HG03469 (cell line): ENCODE data around the gene FAM72B.
"Not testable (repeated sequence)": the region's sequence is repeated elsewhere in the genome, so short reads cannot be mapped to it uniquely, and the experiment has no call there.

Experiments
- ATAC-seq: cut with Tn5 transposase; IDR thresholded peaks from one replicate; pipeline ENCODE4 v1.9.1; 2021; ENCODE audit warnings: mild to moderate bottlenecking, moderate library complexity, moderate number of reproducible peaks; ENCODE audit not compliant: unreplicated experiment

FAM72B gene

DNA sequence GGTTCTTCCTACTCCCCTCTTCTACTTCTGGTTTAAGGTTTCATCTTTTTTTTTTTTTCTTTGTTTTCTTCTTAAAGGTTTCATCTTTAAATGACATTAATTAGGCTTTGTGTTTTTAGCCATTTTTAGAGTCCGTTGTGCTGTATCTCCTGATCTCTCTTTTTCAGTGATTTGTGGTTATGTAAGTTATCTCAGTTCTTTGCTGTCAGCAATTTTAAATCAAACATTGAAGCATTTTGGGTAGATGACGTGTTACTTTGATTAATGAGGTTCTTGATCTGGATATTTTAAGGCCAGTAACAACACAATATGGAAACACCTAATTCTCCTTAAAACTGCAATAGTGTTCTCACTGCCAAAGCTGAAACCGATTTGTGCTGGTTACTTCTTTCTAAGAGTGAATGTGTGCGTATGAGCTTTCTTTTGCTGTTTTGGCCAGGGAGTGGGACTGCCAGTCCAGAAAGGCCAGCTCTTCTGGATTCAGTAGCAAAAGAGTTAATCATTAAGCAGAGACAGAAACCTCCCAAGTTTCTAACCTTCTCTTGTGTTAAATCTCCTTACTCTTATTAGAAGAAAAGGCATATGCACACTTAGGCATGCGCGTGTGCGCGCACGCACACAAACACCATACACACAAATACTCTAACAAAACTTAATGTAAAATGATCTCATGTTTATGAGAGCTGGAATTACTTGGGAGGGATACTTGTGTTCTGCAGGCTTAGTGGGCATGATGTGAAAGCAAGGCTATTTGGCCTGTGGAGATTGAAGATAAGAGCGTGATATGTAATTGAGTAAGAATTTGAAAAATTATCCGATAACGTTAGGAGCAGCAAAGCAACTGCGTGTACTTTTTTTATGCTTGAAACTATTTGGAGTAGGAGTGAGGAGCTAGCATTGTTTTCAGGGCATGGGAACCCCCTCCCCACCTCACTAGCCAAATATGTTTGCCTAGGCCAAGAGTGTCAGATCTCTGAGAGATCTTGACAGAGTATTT, 17.1 kb upstream of the FAM72B start:
- ATAC-seq: not testable (repeated sequence)

DNA sequence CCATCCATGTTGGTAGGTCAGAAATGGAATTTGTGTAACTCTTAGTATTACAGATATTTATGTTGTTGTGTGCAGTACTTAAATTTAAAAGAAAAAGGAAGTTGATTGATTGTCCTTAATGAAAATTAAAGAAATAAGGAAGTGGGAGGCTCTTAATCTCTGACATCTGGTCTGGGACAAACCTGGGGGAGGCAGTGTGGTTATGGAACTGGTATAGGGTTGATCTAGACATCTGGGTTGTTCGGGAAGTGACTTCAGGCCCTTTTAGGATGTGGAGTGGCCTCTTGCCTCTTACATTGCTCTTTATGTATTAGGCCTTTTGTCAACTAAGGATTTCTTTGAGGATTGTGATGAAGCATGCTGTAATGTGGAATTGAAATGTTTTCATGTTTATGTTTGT, 16.1 kb upstream of the FAM72B start:
- not testable (repeated sequence) for ATAC-seq

DNA sequence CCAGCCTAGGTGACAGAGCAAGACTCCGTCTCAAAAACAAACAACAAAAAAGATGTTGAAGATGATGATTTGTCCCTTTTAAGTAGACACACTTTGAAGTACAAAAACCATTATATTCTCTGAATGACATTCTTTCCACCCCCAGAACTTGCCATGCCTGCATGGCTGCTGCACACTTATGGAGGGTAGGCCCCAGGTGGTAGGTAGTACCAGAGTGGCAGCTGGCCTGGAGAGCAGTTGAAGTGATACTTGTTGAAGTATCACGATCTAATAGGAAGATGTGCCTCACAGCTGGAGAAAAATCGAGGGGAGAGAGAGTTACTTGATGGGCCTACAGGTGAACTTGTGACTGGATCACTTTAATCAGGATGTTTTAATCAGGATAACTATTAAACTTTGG, 15.6 kb upstream of the FAM72B start:
- not testable (repeated sequence) for ATAC-seq

DNA sequence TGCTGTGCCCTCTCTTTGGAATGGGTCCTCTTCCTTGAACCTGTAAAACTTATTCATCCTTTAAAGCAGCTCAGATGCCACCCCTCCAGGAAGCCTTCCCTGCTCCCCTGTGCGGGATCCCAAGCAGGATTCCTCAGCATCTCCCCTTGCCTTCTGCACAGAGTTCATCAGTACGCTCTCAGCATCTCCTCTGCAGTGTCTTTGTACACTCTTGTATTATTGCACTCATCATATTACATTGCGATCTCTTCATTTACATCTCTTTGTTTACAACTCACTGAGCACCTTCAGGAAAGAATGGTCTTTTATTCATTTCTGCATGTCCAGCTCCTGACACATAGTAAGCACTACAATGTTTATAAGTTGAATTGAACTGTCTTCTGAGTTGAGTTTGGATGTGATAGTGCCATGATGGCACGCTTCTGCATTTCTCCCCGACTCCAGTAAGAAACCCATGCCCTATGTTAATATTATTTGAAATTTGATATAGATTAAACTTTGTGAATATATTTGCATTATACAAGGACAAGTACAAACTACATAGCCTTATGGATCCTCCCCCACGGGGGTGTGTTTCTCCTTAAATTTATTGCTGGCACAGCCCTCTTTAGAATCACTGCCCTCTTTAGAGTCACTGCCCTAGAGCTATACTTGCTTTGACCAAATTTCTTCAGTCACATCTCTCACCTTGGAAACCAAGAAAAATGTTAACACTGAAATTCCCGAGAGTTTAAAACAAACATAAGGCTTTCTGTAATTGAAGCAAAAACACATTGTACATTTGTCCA, 13.1 kb upstream of the FAM72B start:
- not testable (repeated sequence) for ATAC-seq

DNA sequence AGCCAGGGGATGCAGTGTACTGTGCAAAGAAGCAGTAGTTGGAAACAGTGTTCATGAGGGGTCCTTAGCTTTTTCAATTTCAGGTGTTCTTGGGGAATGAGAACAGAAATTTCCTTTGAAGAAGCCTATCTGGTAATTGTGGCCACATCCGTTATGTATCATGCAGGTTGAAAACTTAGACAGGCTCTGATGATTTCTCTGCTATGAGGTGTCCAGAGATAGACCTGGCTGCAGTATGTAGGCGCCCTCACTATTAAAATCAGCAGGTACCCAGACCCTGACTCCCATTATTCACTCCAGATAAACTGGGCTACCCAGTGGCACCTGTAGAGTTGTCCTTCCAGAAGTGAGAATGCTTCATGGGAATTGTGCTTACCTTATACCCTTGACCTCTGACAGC, 8.4 kb upstream of the FAM72B start:
- ATAC-seq: not testable (repeated sequence)

DNA sequence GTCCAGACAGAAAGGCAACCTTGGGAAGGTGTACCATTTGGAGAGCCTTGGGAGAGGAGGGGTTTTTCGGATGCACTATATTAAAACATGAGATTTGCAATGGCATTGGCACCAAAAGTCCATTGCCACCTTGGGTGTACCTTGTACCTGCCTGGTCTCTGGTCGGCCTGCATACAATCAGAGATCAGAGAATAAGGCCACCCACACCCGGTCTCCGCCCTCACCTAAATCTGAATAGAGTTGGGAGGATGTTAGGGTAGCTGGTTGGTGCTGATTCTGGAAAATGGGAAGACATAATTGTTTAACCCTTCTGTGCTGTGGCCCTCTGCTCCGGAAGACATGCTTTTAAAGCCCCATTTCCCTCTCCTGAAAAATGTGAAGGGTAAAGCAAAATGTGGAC, 3.8 kb upstream of the FAM72B start:
- not testable (repeated sequence) for ATAC-seq

DNA sequence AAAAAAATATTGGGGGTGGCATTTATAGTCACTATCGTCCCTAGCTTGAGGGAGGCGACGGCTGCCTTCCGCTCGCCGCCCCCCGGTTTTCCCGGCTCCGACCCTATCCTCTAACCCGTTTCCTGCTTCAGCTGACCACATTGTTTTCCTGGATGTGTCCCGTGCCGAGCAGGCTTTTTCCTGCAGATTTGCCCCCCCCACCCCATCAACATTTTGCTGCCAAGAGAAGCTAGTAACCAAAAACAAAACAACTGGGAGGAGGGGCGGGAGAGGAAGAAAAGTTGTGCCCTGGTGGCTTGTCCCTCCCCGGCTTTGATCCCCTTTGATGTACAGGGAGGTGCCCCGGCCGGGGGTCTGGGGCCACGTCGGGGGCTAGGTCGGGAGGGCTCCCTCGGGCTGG, 2.1 kb upstream of the FAM72B start:
- not testable (repeated sequence) for ATAC-seq

DNA sequence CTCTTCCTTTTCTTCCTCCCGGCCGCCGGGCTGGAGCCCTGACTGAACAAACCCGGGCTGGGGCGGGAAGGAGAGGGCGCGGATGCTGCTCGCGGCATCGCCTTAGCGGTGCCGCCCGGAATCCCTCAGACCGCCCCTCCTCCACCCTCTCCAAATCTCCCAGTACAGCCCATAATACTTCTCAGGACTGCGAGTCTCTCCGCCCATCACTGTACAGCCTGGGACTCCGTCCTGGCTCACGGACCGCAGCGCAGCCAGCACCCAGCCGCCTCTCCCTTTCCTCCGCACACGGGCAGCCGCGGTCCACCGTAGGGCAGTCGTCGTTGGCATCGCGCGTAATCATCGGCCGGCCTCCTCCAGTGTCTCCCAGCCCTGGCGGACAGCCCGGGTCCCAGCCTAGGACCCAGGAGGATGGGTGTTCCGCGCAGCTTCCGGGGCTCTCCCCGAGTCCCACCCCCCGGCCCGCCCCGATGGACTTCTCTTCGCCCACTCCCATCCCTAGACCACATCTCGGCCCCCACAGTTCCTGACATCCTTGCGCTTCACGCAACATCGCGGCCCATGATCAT, 1.1 kb upstream of the FAM72B start:
- not testable (repeated sequence) for ATAC-seq

DNA sequence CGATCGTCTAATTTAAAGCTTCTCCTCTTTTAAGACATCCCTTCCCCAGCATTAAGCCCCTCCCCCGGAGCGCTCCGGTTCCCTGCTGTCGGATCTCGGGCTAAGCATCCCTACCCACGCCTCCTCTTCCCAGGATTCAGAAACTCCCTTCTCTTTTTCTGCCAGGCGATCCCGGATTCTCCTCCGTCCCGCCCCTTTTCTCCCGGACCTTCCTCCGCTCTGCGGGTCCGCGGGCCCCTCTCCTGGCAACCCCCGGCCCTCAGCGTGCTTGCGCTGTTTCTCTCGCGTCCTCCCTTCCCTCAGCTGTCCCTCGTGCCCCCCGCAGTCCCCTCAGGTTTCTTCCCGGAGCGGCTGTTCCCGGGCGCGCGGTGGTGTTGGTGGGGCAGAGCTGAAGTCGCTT, 273 bp downstream of the FAM72B start:
- ATAC-seq: not testable (repeated sequence)

DNA sequence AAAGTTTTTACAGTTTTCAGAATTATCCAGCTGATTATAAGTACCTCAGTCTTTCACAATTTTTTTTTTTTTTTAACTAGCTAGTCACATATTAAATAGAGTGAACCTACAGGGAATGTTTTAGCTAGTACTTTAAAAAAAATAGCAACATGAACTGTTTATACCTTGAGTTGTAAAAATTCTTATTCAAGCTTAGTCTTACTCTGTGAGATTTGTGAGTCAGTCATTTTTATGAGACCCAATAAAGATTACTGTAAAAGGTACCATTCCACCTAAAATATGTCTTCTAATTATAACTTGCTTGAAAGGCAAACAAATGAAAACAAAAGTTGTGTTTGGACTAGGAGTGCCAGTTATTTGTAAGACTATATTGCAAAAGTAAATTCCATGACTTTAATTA, 5.9 kb downstream of the FAM72B start:
- not testable (repeated sequence) for ATAC-seq

DNA sequence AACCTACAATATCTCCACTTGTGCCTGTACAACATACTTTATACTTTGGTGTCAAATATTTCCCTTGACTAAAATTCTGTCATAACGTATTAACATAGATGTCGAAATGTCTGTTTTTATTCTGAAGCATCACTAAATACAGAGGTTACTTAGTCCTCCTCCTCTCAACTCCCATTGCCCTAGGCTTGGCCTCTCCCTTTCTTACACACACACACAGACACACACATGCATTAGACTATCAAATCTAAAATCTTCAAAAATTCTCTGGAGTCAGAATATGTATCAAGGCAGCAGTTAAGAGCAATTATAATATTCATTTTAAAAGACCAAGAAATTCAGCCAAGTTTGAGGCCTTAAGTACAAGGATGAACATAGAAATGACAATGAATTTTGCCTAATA, 7.5 kb downstream of the FAM72B start:
- ATAC-seq: not testable (repeated sequence)

DNA sequence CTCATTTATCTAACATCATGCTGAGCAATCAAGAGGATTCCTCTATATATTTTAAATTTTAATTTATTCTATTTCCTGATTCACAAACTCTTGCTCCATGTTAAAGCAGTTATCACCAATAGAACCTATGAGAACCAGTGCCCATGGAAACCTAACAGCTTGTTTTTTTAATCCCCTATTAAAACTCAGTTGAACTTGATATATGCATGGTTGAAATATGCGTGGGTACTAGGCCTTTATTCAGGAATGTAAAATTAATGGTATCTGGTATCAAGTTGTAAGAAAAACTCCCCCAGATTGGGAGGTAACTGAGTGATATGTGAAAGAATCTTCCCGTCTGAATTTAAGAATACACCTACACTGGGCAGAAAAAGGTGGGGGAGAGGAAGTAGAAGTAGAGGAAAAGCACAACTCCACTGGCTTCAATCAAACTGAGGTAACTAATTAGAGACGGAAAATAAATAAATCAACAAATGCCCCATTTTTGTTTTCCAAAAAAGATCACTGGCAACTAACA, 15.9 kb downstream of the FAM72B start:
- not testable (repeated sequence) for ATAC-seq

DNA sequence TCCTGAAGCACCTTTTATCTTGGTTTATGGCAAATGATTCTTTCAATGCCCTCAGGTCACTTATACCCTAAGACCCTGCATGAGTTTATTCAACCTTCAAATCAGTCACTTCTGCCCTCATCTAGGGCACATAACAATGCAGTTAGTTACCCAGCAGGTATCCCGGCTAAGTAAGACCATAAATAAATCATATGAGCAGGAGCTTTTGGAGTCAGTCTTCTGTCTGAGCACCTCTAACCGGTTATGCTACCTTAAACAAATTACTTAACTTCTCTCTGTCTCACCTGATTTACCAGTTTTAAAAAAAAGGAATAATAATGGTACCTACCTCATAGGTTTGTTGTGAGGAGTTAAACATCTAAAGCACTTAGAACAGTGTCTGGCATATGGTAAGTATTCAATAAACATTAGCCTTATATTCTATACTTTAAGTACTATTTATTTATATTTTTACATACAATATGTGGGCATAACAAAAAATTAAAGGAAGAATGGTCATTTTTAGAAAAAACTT, 16.9 kb downstream of the FAM72B start:
- ATAC-seq: not testable (repeated sequence)

DNA sequence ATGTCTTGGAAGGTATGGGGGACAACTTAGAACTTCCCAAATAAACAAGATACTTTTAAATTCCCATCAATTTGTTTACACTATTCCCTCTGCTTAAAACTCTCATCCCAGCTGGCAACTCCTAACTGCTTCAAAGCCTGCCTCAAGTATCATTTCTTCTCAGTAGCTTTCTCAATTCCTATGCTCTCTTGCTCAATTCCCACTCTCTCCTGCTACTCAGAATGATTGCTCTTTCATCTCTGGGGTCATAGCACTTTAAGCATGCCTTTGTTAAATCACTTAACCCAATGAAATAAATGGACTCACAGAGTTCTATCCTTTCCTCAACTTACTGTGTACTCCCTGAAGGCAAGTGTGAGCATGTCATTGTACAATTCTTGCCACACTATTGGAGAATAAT, 18.8 kb downstream of the FAM72B start:
- not testable (repeated sequence) for ATAC-seq

DNA sequence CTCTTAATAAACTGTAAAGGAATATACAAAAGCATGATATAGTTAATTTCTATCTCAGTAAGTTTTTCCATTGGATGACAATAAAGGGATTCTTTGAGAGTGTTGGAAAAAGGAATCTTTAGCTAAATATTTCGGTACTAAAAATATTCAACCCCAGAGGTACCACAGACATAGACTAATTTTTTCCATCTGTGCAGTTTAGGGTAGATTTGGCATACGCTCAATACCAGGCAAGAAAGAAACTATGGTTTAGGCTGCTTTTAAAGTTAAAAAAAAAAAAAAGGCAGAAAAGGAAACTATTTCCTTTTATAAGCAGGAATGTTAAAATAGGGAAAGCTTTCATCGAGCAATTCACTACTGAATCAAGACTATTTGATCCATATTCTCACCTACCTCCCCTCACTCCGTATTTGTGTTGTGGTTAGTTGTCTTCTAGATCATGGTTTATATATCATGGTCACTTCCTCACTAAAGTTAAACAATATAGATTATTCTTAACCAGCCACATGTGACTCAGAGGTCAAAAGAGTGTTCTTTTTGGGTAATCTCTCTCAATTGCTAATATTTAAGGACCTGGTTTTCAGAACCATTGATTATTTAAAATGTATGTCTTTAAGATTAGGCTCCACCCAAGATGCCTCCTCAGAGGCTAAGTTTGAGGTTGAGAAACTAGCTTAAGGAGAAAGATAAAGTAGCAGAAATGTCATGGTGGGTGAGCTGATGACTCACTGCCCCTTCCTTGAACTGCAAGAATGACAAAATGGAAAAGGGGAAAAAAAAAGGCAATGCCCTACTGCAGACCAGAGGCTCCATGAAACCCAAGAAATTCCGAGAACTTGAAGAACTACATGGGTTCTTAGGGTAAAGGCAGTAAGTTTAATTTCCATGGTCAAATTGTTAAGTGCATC, 20.0 kb downstream of the FAM72B start:
- not testable (repeated sequence) for ATAC-seq

DNA sequence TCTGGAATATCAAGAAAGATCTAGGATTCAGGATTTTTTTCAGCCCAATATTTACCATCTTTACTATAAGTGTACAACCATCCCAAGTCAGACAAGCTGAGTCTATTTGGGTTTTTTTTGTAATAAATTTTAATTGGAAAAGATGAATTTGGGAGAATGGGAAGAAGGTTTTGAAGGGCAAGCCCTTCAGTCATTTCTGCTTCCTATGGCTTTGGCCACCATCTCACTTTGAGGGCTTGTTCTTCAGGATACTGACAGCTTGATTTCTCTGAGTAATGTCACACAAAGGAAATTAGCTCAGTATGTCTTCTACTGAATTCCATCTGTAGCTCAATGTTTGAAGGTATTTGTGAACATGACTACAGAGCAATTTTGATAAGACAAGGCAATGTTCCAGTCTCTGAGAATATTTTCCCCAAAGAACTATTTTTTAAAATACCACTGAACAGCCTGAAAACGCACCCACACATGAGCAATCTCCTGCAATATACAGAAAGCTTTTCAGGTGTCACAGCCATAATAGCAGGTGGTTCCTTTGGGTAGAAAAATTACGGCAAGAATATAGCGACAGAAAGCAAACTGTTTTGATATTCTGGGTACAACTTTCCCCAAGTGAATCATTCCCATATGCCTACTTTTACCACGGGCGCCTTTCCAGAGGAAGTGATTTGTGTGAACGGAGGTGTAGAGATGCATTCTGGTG, 22.8 kb downstream of the FAM72B start:
- ATAC-seq: not testable (repeated sequence)

DNA sequence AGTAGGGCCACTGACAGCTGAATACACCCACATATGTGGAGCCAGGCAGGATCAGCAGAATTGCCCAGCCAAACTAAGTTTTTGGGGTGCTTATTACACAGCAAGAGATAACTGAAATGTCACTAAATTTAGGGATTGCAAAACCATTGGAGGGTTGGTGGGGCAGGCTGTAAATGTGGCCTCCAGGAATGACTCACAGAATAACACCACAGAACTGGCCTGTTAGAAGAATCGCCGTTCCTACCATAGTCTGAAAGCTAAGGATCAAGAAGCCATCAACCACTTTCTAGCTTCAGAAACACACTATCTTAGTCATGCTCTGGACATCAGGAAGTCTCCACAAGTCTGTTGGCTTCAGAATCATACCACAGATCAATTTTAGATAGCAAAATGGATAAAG, 24.0 kb downstream of the FAM72B start:
- ATAC-seq: not testable (repeated sequence)

DNA sequence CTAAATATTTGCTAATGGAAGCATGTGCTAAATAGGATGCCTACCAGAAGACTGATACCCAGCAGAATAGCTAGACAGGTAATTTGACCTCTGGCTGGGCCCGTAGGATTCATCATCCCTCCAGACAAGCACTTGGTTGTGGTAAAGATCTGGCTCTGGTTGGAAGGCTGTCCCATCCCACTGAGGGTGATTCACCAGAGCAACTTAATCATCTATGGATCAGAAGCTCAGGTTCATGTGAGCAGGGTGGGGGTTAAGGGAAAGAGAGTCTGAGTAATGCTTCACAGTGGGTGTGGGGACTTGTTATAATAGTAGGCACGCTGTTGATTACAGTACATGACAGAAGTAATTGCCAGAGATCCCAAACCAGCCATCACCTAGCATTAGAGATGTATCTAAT, 26.5 kb downstream of the FAM72B start:
- ATAC-seq: not testable (repeated sequence)

DNA sequence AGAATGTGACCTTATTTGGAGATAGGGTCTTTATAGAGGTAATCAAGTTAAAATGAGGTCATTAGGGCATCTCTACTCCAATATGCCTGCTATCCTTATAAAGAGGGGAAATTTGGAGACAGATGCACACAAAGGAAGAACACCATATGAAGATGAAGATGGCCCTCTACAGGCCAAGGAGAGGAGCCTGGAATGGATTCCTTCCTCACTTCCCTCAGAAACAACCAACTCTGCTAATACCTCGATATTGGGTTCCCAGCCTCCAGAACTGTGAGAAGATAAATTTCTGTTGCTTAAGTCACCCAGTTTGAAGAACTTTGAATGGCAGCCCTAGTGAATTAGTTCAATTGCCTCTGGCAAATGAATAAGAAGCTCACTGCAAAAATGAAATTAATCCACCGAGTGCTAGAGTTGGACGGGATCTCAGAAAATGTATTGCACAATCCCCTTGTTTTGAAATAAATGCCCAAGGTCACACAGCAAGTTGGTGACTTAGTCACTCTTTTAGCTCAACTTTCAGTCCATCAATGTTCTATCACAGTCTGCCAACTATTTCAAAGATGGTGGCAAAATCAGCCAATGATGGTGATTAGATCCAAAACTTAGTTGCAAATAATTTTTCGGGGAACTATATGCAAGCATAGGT, 27.1 kb downstream of the FAM72B start:
- not testable (repeated sequence) for ATAC-seq
